HepG2 (cell line): ENCODE measurements around the gene PRKAG1. TPM values are rescaled to one million over a fixed set of nuclear protein-coding genes. Genes with fewer than 3 reads are reported as not detected.
A peak's percentile ranks its signal among the peaks of the same experiment; 100 is the strongest.

Source experiments
- ASH2L ChIP-seq: fragments of 300-600, 200-600 bp; sonication (generic); IDR thresholded peaks from 2 replicates; pipeline ENCODE4 v1.7.0; 2017; ENCODE audit warnings: low read depth, mild to moderate bottlenecking, moderate library complexity, mixed read lengths, low read length; ENCODE audit not compliant: insufficient read length
- EP300 ChIP-seq, 3 experiments: sonication (generic) in 1 of 3; formaldehyde crosslinking in 1 of 3; IDR thresholded peaks; 2 replicates each; pipeline versions ENCODE4 v1.5.1 to v1.6.1; 2011 to 2020; ENCODE audit warnings: low read depth in 2 of 3, low read length in 2 of 3, borderline replicate concordance in 1 of 3, improper control_type of control experiment in 1 of 3, mild to moderate bottlenecking in 1 of 3, missing genetic modification reagents in 1 of 3, moderate library complexity in 1 of 3
- ESRRA ChIP-seq: sonication (generic); formaldehyde crosslinking; IDR thresholded peaks from 2 replicates; pipeline ENCODE4 v1.5.1; 2020; ENCODE audit warnings: mild to moderate bottlenecking, low read depth, missing genetic modification reagents
- GABPB1 ChIP-seq: IDR thresholded peaks from 2 replicates; pipeline ENCODE4 v1.6.1; 2016; ENCODE audit warnings: mild to moderate bottlenecking, missing genetic modification reagents, moderate library complexity, missing compliant biosample characterization
- GTF2F1 ChIP-seq: fragments of 150-350 bp; IDR thresholded peaks from 2 replicates; pipeline ENCODE4 v1.6.1; 2014; ENCODE audit warnings: low read length
- HCFC1 ChIP-seq: fragments of 150-350 bp; IDR thresholded peaks from 2 replicates; pipeline ENCODE4 v1.6.1; 2014; ENCODE audit warnings: low read depth, low read length
- KAT7 ChIP-seq: IDR thresholded peaks from 2 replicates; pipeline ENCODE4 v1.6.1; 2018; ENCODE audit warnings: borderline replicate concordance, missing compliant biosample characterization
- KMT2A ChIP-seq: sonication (generic); formaldehyde crosslinking; IDR thresholded peaks from 2 replicates; pipeline ENCODE4 v1.4.0; 2020; ENCODE audit warnings: missing genetic modification reagents
- MXI1 ChIP-seq: IDR thresholded peaks from 3 replicates; pipeline ENCODE4 v1.6.1; 2012; ENCODE audit warnings: low read depth, low read length, inconsistent platforms, borderline replicate concordance
- PAF1 ChIP-seq: IDR thresholded peaks from 2 replicates; pipeline ENCODE4 v1.6.1; 2016; ENCODE audit warnings: missing genetic modification reagents, missing compliant biosample characterization
- TAF15 ChIP-seq: fragments of 200-400 bp; formaldehyde crosslinking; IDR thresholded peaks from one replicate; pipeline ENCODE4 v1.6.1; 2018; ENCODE audit warnings: mild to moderate bottlenecking, low read depth, low read length; ENCODE audit not compliant: poor library complexity, severe bottlenecking
- TP53 ChIP-seq: sonication (generic); formaldehyde crosslinking; conservative IDR thresholded peaks from 2 replicates; pipeline ENCODE4 v1.4.0; 2020; ENCODE audit warnings: missing genetic modification reagents
- U2AF2 ChIP-seq: fragments of 200-400 bp; formaldehyde crosslinking; IDR thresholded peaks from 2 replicates; pipeline ENCODE4 v1.6.1; 2017; ENCODE audit warnings: low read depth, mild to moderate bottlenecking, low read length
- ZNF326 ChIP-seq: sonication (generic); formaldehyde crosslinking; IDR thresholded peaks from 2 replicates; pipeline ENCODE4 v1.4.0; 2020; ENCODE audit warnings: missing genetic modification reagents, borderline replicate concordance
- ZNF660 ChIP-seq: sonication (generic); formaldehyde crosslinking; IDR thresholded peaks from 2 replicates; pipeline ENCODE4 v1.5.1; 2020; ENCODE audit warnings: mild to moderate bottlenecking, low read depth, missing genetic modification reagents, borderline replicate concordance
- ZNF766 ChIP-seq: sonication (generic); formaldehyde crosslinking; IDR thresholded peaks from 2 replicates; pipeline ENCODE4 v1.5.0; 2020; ENCODE audit warnings: missing genetic modification reagents, borderline replicate concordance
- polyA plus RNA-seq, 8 experiments: library from polyadenylated mRNA; depleted of rRNA in 3 of 8; stranded (reverse) in 7 of 8; unstranded in 1 of 8; fragments of >200 nt; fragmentation: Illumina TruSeq in 4 of 8; extraction: Trizol in 4 of 8; gene quantifications; 2 replicates each; pipeline versions ENCODE4 v1.2.1 to v1.2.3, GENCODE V29; 2011 to 2016; ENCODE audit warnings: low read depth in 4 of 8, missing spikeins in 1 of 8, mixed read lengths in 1 of 8; ENCODE audit not compliant: insufficient read depth in 1 of 8
- total RNA-seq, 5 experiments: library from RNA; depleted of rRNA; stranded (reverse); fragments of >200 nt; fragmentation: Illumina TruSeq; extraction: Trizol; gene quantifications; 2 replicates each; pipeline ENCODE4 v1.2.3, GENCODE V29; 2016; ENCODE audit warnings: low read depth in 1 of 5
- TF ChIP-seq, protein P1 (sequence below), 2 experiments: fragments of 450-650 bp in 1 of 2; sonication (generic) in 1 of 2; formaldehyde crosslinking; IDR thresholded peaks; 2 replicates each; pipeline versions ENCODE4 v1.5.0 to v1.8.0; 2020 to 2022; ENCODE audit warnings: mild to moderate bottlenecking in 1 of 2, missing genetic modification reagents in 1 of 2
- TF ChIP-seq, protein P2 (sequence below): IDR thresholded peaks from 2 replicates; pipeline ENCODE4 v1.6.1; 2016; ENCODE audit warnings: mild to moderate bottlenecking, missing biosample characterization, missing genetic modification reagents
- TF ChIP-seq, protein P3 (sequence below): fragments of 450-650 bp; IDR thresholded peaks from 2 replicates; pipeline ENCODE4 v1.6.1; 2017
- TF ChIP-seq, protein P4 (sequence below): IDR thresholded peaks from 2 replicates; pipeline ENCODE4 v1.6.1; 2016; ENCODE audit warnings: missing compliant biosample characterization, missing genetic modification reagents, borderline replicate concordance
- TF ChIP-seq, protein P5 (sequence below): sonication (generic); formaldehyde crosslinking; IDR thresholded peaks from 2 replicates; pipeline ENCODE4 v1.4.0; 2020; ENCODE audit warnings: missing genetic modification reagents, borderline replicate concordance

PRKAG1 gene
- total and polyA plus RNA-seq, 2 of the 13 experiments (the other 11 are each of a cell fraction or from before 2014, with no cell fraction given) = 26.1 to 32.8 TPM

DNA sequence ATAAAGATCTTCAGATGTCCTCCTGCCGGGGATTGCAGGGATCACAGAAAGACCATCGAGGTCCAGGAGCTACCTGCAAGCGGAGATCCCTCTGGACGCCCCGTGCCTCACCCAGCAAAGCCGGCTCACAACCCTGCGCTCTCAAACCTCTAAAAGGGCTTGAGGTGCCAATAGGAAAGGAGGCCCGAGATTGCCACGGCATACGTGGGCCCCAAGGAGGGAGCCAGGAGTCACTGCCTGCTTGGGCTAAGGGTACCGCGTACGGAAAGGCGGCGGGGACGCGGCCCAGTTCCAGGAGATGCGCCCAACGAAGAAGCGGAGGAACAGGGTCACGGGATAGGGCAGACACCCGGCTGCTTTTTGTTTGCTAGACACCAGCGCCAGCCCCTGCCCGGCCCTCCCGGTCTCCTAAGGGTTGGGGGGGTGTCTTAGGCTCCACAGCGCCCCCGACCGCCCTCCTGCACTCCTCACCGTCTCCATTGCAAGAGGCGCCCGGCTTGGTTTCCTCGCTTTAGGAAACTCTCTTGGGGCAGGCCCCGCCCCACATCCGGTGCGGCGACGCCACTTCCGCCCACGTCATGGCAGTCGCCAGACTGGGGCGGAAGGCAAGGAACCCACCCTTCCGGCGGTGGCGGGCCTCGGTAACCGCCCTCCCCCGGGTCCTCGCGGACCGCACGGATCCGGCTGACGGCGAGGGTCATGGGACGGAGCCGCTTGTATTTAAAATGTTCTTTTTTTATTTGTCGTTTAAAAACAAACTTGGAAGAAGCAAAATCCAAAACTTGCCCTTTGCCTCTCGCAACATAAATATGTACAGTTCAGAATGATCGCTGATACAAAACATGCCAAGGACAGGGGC lies at the start of gene PRKAG1 (continued):
- TF ChIP-seq HCFC1 (peak; percentile 47; the same call in 1 of the 2 replicates), KMT2A (CRISPR knock-in tag) (peak; percentile 71; the same call in 1 of the 2 replicates), MXI1 (peak; percentile 57; the same call in 1 of the 3 replicates), GTF2F1 (peak; percentile 92), TP53 (CRISPR knock-in tag) (peak; percentile 72; the same call in 1 of the 2 replicates), U2AF2 (no peak), TAF15 (peak; percentile 75), GABPB1 (CRISPR knock-in tag) (peak; percentile 98), ASH2L (peak; percentile 76), ZNF326 (CRISPR knock-in tag) (0 out of 2 replicates have a peak, but pooled peaks have one; percentile 49), ZNF660 (CRISPR knock-in tag) (no peak), PAF1 (CRISPR knock-in tag) (peak; percentile 45), ZNF766 (peak; percentile 78; the same call in 1 of the 2 replicates), KAT7 (CRISPR knock-in tag) (peak; percentile 49; the same call in 1 of the 2 replicates), ESRRA (CRISPR knock-in tag) (no peak; the same call in 1 of the 2 replicates), EP300 (IDR thresholded peaks at IDR 0.05; ENCODE audit: low read depth in 2 of 2, low read length in 2 of 2) (peak in 1 of 2 experiments; percentile 24; a peak in 1 of 4 replicates), EP300 (CRISPR knock-in tag; IDR thresholded peaks at IDR 0.05; ENCODE audit: borderline replicate concordance) (peak; percentile 12; the same call in 1 of the 2 replicates)
- TF ChIP-seq, protein P1, sequence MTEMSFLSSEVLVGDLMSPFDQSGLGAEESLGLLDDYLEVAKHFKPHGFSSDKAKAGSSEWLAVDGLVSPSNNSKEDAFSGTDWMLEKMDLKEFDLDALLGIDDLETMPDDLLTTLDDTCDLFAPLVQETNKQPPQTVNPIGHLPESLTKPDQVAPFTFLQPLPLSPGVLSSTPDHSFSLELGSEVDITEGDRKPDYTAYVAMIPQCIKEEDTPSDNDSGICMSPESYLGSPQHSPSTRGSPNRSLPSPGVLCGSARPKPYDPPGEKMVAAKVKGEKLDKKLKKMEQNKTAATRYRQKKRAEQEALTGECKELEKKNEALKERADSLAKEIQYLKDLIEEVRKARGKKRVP (CRISPR knock-in tag; IDR thresholded peaks at IDR 0.05) = peak in 1 of 2 experiments; percentile 60; a peak in 2 of 4 replicates
- TF ChIP-seq, protein P2, sequence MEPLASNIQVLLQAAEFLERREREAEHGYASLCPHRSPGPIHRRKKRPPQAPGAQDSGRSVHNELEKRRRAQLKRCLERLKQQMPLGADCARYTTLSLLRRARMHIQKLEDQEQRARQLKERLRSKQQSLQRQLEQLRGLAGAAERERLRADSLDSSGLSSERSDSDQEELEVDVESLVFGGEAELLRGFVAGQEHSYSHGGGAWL (CRISPR knock-in tag) = peak; percentile 42; the same call in 1 of the 2 replicates
- TF ChIP-seq, protein P3, sequence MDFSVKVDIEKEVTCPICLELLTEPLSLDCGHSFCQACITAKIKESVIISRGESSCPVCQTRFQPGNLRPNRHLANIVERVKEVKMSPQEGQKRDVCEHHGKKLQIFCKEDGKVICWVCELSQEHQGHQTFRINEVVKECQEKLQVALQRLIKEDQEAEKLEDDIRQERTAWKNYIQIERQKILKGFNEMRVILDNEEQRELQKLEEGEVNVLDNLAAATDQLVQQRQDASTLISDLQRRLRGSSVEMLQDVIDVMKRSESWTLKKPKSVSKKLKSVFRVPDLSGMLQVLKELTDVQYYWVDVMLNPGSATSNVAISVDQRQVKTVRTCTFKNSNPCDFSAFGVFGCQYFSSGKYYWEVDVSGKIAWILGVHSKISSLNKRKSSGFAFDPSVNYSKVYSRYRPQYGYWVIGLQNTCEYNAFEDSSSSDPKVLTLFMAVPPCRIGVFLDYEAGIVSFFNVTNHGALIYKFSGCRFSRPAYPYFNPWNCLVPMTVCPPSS = no peak
- TF ChIP-seq, protein P4, sequence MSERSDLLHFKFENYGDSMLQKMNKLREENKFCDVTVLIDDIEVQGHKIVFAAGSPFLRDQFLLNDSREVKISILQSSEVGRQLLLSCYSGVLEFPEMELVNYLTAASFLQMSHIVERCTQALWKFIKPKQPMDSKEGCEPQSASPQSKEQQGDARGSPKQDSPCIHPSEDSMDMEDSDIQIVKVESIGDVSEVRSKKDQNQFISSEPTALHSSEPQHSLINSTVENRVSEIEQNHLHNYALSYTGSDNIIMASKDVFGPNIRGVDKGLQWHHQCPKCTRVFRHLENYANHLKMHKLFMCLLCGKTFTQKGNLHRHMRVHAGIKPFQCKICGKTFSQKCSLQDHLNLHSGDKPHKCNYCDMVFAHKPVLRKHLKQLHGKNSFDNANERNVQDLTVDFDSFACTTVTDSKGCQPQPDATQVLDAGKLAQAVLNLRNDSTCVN (CRISPR knock-in tag) = 0 out of 2 replicates have a peak, but pooled peaks have one; percentile 50
- TF ChIP-seq, protein P5, sequence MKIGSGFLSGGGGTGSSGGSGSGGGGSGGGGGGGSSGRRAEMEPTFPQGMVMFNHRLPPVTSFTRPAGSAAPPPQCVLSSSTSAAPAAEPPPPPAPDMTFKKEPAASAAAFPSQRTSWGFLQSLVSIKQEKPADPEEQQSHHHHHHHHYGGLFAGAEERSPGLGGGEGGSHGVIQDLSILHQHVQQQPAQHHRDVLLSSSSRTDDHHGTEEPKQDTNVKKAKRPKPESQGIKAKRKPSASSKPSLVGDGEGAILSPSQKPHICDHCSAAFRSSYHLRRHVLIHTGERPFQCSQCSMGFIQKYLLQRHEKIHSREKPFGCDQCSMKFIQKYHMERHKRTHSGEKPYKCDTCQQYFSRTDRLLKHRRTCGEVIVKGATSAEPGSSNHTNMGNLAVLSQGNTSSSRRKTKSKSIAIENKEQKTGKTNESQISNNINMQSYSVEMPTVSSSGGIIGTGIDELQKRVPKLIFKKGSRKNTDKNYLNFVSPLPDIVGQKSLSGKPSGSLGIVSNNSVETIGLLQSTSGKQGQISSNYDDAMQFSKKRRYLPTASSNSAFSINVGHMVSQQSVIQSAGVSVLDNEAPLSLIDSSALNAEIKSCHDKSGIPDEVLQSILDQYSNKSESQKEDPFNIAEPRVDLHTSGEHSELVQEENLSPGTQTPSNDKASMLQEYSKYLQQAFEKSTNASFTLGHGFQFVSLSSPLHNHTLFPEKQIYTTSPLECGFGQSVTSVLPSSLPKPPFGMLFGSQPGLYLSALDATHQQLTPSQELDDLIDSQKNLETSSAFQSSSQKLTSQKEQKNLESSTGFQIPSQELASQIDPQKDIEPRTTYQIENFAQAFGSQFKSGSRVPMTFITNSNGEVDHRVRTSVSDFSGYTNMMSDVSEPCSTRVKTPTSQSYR = no peak
